Posterior vena cava (tissue), 2 donors: Measurements from ENCODE around the gene RBM12. TPM values are rescaled to one million over a fixed set of nuclear protein-coding genes. Genes with fewer than 3 reads are reported as not detected.

Experiments used
- DNase-seq: peaks from one replicate; pipeline ENCODE4 v3.0.0-alpha.2; 2020; ENCODE audit warnings: low spot score
- intact Hi-C, 2 donors: fragments of 100-400 bp; cut with DNase I; formaldehyde crosslinking; loops; one replicate each; pipeline versions ENCODE4 v1.14.1 to v1.14.2; 2022 to 2023
- total RNA-seq, 2 donors: library from RNA; stranded (reverse); fragmentation: NEBNext Ultra II Directional; extraction: Animal tissue kit (Norgen Biotek cat#: 25700); gene quantifications; one replicate each; pipeline ENCODE4 v1.2.1, GENCODE V29; 2021
- donor health status: DM: yes; HTN: yes; CAD: no.
- donor health status: DM: yes; HTN: yes; CAD: no.

RBM12 gene
- total RNA-seq, 2 donors from 2014 or later: 59.4 to 61.4 TPM

- intact Hi-C loops: loop anchor here in 1 of 2 donors (10.0 kb wide), 1 partner anchor 197 kb away; no protein-coding TSS in a partner anchor
- no peak for DNase-seq
Measured at GRCh38 chr20:35661908-35662307, 2.8 kb downstream of the RBM12 start.

GRCh38 chr20:35661053-35661452 lies 3.6 kb downstream of the RBM12 start:
- intact Hi-C loops: loop anchor here in 1 of 2 donors (10.0 kb wide), 1 partner anchor 196 kb away; no protein-coding TSS in a partner anchor

GRCh38 chr20:35660122-35660937 lies 4.4 kb downstream of the RBM12 start:
- intact Hi-C loops: loop anchor here in 1 of 2 donors (10.0 kb wide), 1 partner anchor 196 kb away; no protein-coding TSS in a partner anchor
- DNase-seq: no peak

More at GRCh38 chr20:35661053-35661452, 3.6 kb downstream of the RBM12 start:
- DNase-seq: no peak

- intact Hi-C loops: no loop called here
- no peak for DNase-seq
Measured at GRCh38 chr20:35657271-35657670, 7.4 kb downstream of the RBM12 start.

- intact Hi-C loops: no loop called here
- DNase-seq: no peak
Measured at GRCh38 chr20:35654415-35654814, 10.3 kb downstream of the RBM12 start.

GRCh38 chr20:35653893-35654292 lies 10.8 kb downstream of the RBM12 start:
- no peak for DNase-seq
- intact Hi-C loops: no loop called here

GRCh38 chr20:35653430-35653734 lies 11.3 kb downstream of the RBM12 start:
- no peak for DNase-seq
- intact Hi-C loops: no loop called here

GRCh38 chr20:35652641-35653429 lies 11.9 kb downstream of the RBM12 start:
- intact Hi-C loops: no loop called here
- DNase-seq: no peak

GRCh38 chr20:35651958-35652357 lies 12.7 kb downstream of the RBM12 start:
- intact Hi-C loops: no loop called here
- DNase-seq: no peak

GRCh38 chr20:35650632-35651031 lies 14.1 kb downstream of the RBM12 start:
- DNase-seq: no peak
- intact Hi-C loops: no loop called here

- intact Hi-C loops: no loop called here
- DNase-seq: no peak
Measured at GRCh38 chr20:35648836-35649235, 15.9 kb downstream of the RBM12 start.

GRCh38 chr20:35644806-35645205 lies 19.9 kb downstream of the RBM12 start:
- DNase-seq: no peak
- intact Hi-C loops: no loop called here

GRCh38 chr20:35643045-35643444 lies 21.7 kb downstream of the RBM12 start:
- no peak for DNase-seq
- intact Hi-C loops: no loop called here

- no peak for DNase-seq
- intact Hi-C loops: no loop called here
Measured at GRCh38 chr20:35641743-35642142, 23.0 kb downstream of the RBM12 start.

GRCh38 chr20:35640724-35641123 lies 24.0 kb downstream of the RBM12 start:
- DNase-seq: no peak
- intact Hi-C loops: no loop called here

- intact Hi-C loops: no loop called here
- DNase-seq: no peak
Measured at GRCh38 chr20:35638751-35639150, 25.9 kb downstream of the RBM12 start.

- no peak for DNase-seq
- intact Hi-C loops: no loop called here
Measured at GRCh38 chr20:35637276-35637675, 27.4 kb downstream of the RBM12 start.

- no peak for DNase-seq
- intact Hi-C loops: no loop called here
Measured at GRCh38 chr20:35636095-35636494, 28.6 kb downstream of the RBM12 start.

GRCh38 chr20:35635652-35636051 lies 29.0 kb downstream of the RBM12 start:
- intact Hi-C loops: no loop called here

GRCh38 chr20:35632539-35633115 lies 32.1 kb downstream of the RBM12 start:
- no peak for DNase-seq
- intact Hi-C loops: no loop called here

More at GRCh38 chr20:35635652-35636051, 29.0 kb downstream of the RBM12 start:
- DNase-seq: no peak
